Loucy (cell line): ENCODE data around the gene MAML3.

Experiments used
- H2AFZ ChIP-seq: fragments of 200-600 bp; sonication (generic); 2 replicates; pipeline ENCODE4 v1.6.0; 2016; ENCODE audit warnings: antibody characterized with exemption, mild to moderate bottlenecking, low read length, moderate library complexity
- H3F3A ChIP-seq: fragments of 200-600 bp; 2 replicates; pipeline ENCODE4 v1.6.0; 2016; ENCODE audit warnings: antibody characterized with exemption, low read depth, mild to moderate bottlenecking
- H3K27me3 ChIP-seq: fragments of 200-600 bp; sonication (generic); 2 replicates; pipeline ENCODE4 v1.6.1; 2014; ENCODE audit warnings: low read length, mild to moderate bottlenecking; ENCODE audit not compliant: insufficient read depth, poor library complexity, severe bottlenecking
- H3K36me3 ChIP-seq: fragments of 200-600 bp; sonication (generic); 2 replicates; pipeline ENCODE4 v1.6.1; 2016; ENCODE audit warnings: low read length; ENCODE audit not compliant: insufficient read depth
- H3K4me1 ChIP-seq: fragments of 200-600 bp; sonication (generic); 2 replicates; pipeline ENCODE4 v1.5.1; 2014; ENCODE audit warnings: low read length, mild to moderate bottlenecking; ENCODE audit not compliant: insufficient read depth, poor library complexity, severe bottlenecking
- H3K4me2 ChIP-seq: fragments of 200-600 bp; sonication (generic); 2 replicates; pipeline ENCODE4 v1.6.0; 2014; ENCODE audit warnings: antibody characterized with exemption, low read length, low read depth, mild to moderate bottlenecking; ENCODE audit not compliant: poor library complexity, severe bottlenecking
- H3K4me3 ChIP-seq: fragments of 200-600 bp; sonication (generic); 2 replicates; pipeline ENCODE4 v1.5.1; 2014; ENCODE audit warnings: low read length, mild to moderate bottlenecking, mixed read lengths; ENCODE audit not compliant: poor library complexity, severe bottlenecking
- H3K79me2 ChIP-seq: fragments of 200-600 bp; sonication (generic); 2 replicates; pipeline ENCODE4 v1.6.1; 2014; ENCODE audit warnings: low read length; ENCODE audit not compliant: insufficient read depth
- H3K9ac ChIP-seq: fragments of 200-600 bp; sonication (generic); 2 replicates; pipeline ENCODE4 v1.6.0; 2014; ENCODE audit warnings: mild to moderate bottlenecking, low read depth, low read length, moderate library complexity; ENCODE audit not compliant: poor library complexity, severe bottlenecking
- H3K9me2 ChIP-seq: fragments of 200-600 bp; sonication (generic); replicated peaks from 2 replicates; pipeline ENCODE4 v1.6.1; 2016; ENCODE audit warnings: low read depth, low read length, mixed read lengths
- H3K9me3 ChIP-seq: fragments of 200-600 bp; sonication (generic); 2 replicates; pipeline ENCODE4 v1.6.1; 2014; ENCODE audit warnings: mild to moderate bottlenecking, antibody characterized with exemption, low read length, low read depth; ENCODE audit not compliant: insufficient read depth
- H4K20me1 ChIP-seq: fragments of 200-600 bp; sonication (generic); 2 replicates; pipeline ENCODE4 v1.6.0; 2014; ENCODE audit warnings: antibody characterized with exemption, low read length, mild to moderate bottlenecking; ENCODE audit not compliant: insufficient read depth, poor library complexity, severe bottlenecking
- CTCF ChIP-seq: fragments of 200-600 bp; sonication (generic); conservative IDR thresholded peaks from 2 replicates; pipeline ENCODE4 v1.5.1; 2014; ENCODE audit warnings: mild to moderate bottlenecking, antibody characterized with exemption, low read length
- EZH2phosphoT487 ChIP-seq: fragments of 200-600 bp; IDR thresholded peaks from 2 replicates; pipeline ENCODE4 v1.6.1; 2018; ENCODE audit warnings: antibody characterized with exemption, mild to moderate bottlenecking, moderate library complexity, borderline replicate concordance

MAML3 gene

GRCh38 chr4:140014284-140014683, 139.7 kb downstream of the MAML3 start:
- H3K9me2 ChIP-seq = no peaks in the 10 kb centered on the region
- H3K4me2 ChIP-seq = no peak overlapping the region
- no peak overlapping the region for H3K9ac ChIP-seq
- H3K4me1 ChIP-seq = peaks cover 12% of the 10 kb centered on the region
- H3K27me3 ChIP-seq = no peaks in the 10 kb centered on the region
- no peaks in the 10 kb centered on the region for H4K20me1 ChIP-seq
- H3F3A ChIP-seq = no peaks in the 10 kb centered on the region
- H2AFZ ChIP-seq = no peak overlapping the region
- H3K36me3 ChIP-seq = no peaks in the 10 kb centered on the region
- H3K79me2 ChIP-seq = peaks cover 31% of the 10 kb centered on the region
- peaks cover 3% of the 10 kb centered on the region; the same call in 1 of the 2 replicates for H3K9me3 ChIP-seq
- TF ChIP-seq CTCF = no peak
- no peak for TF ChIP-seq EZH2phosphoT487
- H3K4me3 ChIP-seq = no peak overlapping the region

- H3K4me1 ChIP-seq = peaks cover 6% of the 10 kb centered on the region
- peaks cover 4% of the 10 kb centered on the region for H4K20me1 ChIP-seq
- H3K9me2 ChIP-seq = no peaks in the 10 kb centered on the region
- H2AFZ ChIP-seq = no peak overlapping the region
- H3K4me3 ChIP-seq = no peak overlapping the region
- no peak overlapping the region for H3K9ac ChIP-seq
- H3K36me3 ChIP-seq = no peaks in the 10 kb centered on the region
- TF ChIP-seq CTCF = peak; percentile 93
- TF ChIP-seq EZH2phosphoT487 = no peak
- H3K79me2 ChIP-seq = peaks cover 41% of the 10 kb centered on the region
- peaks cover 3% of the 10 kb centered on the region; the same call in 1 of the 2 replicates for H3K9me3 ChIP-seq
- H3K4me2 ChIP-seq = no peak overlapping the region
- H3K27me3 ChIP-seq = no peaks in the 10 kb centered on the region
- no peaks in the 10 kb centered on the region for H3F3A ChIP-seq
Measured at GRCh38 chr4:140012688-140013486, 141.1 kb downstream of the MAML3 start.

GRCh38 chr4:140005699-140006098, 148.3 kb downstream of the MAML3 start:
- no peaks in the 10 kb centered on the region for H3K36me3 ChIP-seq
- H4K20me1 ChIP-seq = peaks cover 4% of the 10 kb centered on the region
- H3K9ac ChIP-seq = no peak overlapping the region
- no peaks in the 10 kb centered on the region for H3K9me2 ChIP-seq
- H3K4me2 ChIP-seq = peak overlapping the region; percentile 37
- TF ChIP-seq EZH2phosphoT487 (no peak), CTCF (no peak)
- peaks cover 55% of the 10 kb centered on the region for H3K79me2 ChIP-seq
- H3K4me1 ChIP-seq = peaks cover 12% of the 10 kb centered on the region
- H3K9me3 ChIP-seq = no peaks in the 10 kb centered on the region
- no peaks in the 10 kb centered on the region for H3F3A ChIP-seq
- H3K27me3 ChIP-seq = no peaks in the 10 kb centered on the region
- no peak overlapping the region for H3K4me3 ChIP-seq
- H2AFZ ChIP-seq = no peak overlapping the region
